ENCODE results near the gene GMPS. TPM values are rescaled to one million over a fixed set of nuclear protein-coding genes. Genes with fewer than 3 reads are reported as not detected.
A peak's percentile ranks its signal among the peaks of the same experiment; 100 is the strongest.

The GMPS gene
- total and polyA plus RNA-seq, 9 of the 15 experiments (the other 6 are each of a cell fraction or from before 2014, with no cell fraction given): 73.7 to 282 (median 156) TPM

DNA sequence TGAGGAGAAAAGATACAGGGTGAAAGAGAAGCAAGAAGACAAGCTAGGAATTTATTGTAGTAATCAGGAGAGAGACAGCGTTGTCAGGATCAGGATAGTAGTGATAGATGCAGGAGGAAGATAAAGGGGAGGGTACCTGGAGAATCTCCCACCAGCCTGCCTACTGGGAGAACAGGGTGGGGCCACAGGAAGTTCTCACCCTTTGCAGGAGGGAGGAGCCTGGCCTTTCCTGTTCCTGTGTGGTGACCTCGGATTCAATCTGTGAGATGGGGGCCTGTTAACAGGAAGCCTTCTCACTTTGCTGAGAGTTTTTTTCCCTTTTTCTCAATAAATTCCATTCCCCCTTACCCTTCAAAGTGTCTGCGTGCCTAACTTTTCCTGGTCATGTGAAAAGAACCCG lies 37.6 kb downstream of the GMPS start:
- BruUV-seq (replicated peaks): no TSS peak
- Histone ChIP-seq H4K20me1 (replicated peaks; ENCODE audit: control insufficient read depth, insufficient read depth, low read length) (no peaks in the 10 kb centered on the region), H3K9me1 (ENCODE audit: control insufficient read depth, insufficient read depth, low read length) (no peaks in the 10 kb centered on the region), H3K9me3 (replicated peaks; ENCODE audit: control insufficient read depth, insufficient read depth, low read depth, low read length) (no peaks in the 10 kb centered on the region), H3K9ac (ENCODE audit: insufficient read depth in 1 of 2, low read depth in 2 of 2, low read length in 2 of 2) (no peak overlapping the region), H3K4me2 (ENCODE audit: insufficient read depth, low read length) (no peak overlapping the region), H3K36me3 (ENCODE audit: control insufficient read depth, insufficient read depth, low read length) (peaks cover 96% of the 10 kb centered on the region), H3K4me1 (replicated peaks in 1 of 2; ENCODE audit: control insufficient read depth in 2 of 2, insufficient read depth in 2 of 2, low read length in 2 of 2) (no peaks in the 10 kb centered on the region; a peak in 1 of 5 replicates), H3K27ac (ENCODE audit: extremely low read depth, low read depth, low read length) (no peak overlapping the region), H3K4me3 (no peak overlapping the region), H2AFZ (ENCODE audit: low read depth, low read length) (no peak overlapping the region), H3K79me2 (ENCODE audit: control insufficient read depth, insufficient read depth, low read length) (peaks cover 2% of the 10 kb centered on the region; the same call in 2 of the 3 replicates), H3K27me3 (ENCODE audit: control insufficient read depth in 2 of 2, insufficient read depth in 2 of 2, low read length in 2 of 2) (no peaks in the 10 kb centered on the region)
- WGBS (ENCODE audit: insufficient coverage, low coverage, missing lambda C conversion rate): 50% methylated on average over 4 of the region's 4 CpGs
- DNase-seq (ENCODE audit: extremely low read depth in 1 of 4, low spot score in 3 of 4) (no peak), ATAC-seq (peak; percentile 64), FAIRE-seq (no peak)
- ChIA-PET POLR2A (no interaction called here), CTCF (ENCODE audit: low intra/inter-chr PET ratio) (no interaction called here)
- in situ Hi-C loops (cut with MboI) (no loop called here), intact Hi-C loops (cut with micrococcal nuclease) (no loop called here)
- TF ChIP-seq HLTF (IDR thresholded peaks at IDR 0.05): no peak
- TF ChIP-seq ERF (CRISPR knock-in tag; IDR thresholded peaks at IDR 0.05): no peak
- no peak for TF ChIP-seq ZNF695 (CRISPR knock-in tag; IDR thresholded peaks at IDR 0.05)
- no peak for TF ChIP-seq TEAD4 (IDR thresholded peaks at IDR 0.05; ENCODE audit: low read length)
- TF ChIP-seq TEAD4 (CRISPR knock-in tag; IDR thresholded peaks at IDR 0.05; ENCODE audit: borderline replicate concordance): no peak
- no peak for TF ChIP-seq NR2C2 (CRISPR knock-in tag; IDR thresholded peaks at IDR 0.05)
- TF ChIP-seq NR2C2 (tag; IDR thresholded peaks at IDR 0.05): peak; percentile 44; the same call in 1 of the 2 replicates
- TF ChIP-seq XRCC5 (IDR thresholded peaks at IDR 0.05; ENCODE audit: low read depth, low read length): no peak
- no peak for TF ChIP-seq NFATC3 (IDR thresholded peaks at IDR 0.05)
- TF ChIP-seq, protein P1, sequence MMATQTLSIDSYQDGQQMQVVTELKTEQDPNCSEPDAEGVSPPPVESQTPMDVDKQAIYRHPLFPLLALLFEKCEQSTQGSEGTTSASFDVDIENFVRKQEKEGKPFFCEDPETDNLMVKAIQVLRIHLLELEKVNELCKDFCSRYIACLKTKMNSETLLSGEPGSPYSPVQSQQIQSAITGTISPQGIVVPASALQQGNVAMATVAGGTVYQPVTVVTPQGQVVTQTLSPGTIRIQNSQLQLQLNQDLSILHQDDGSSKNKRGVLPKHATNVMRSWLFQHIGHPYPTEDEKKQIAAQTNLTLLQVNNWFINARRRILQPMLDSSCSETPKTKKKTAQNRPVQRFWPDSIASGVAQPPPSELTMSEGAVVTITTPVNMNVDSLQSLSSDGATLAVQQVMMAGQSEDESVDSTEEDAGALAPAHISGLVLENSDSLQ (IDR thresholded peaks at IDR 0.05): no peak
- no peak for TF ChIP-seq E2F6 (IDR thresholded peaks at IDR 0.05; ENCODE audit: borderline replicate concordance in 1 of 2, extremely low read depth in 1 of 2, insufficient read depth in 1 of 2, insufficient read length in 1 of 2, low read depth in 1 of 2, low read length in 1 of 2, poor library complexity in 1 of 2, severe bottlenecking in 1 of 2)
- TF ChIP-seq NUFIP1 (IDR thresholded peaks at IDR 0.05; ENCODE audit: partially characterized antibody): no peak
- TF ChIP-seq E4F1 (CRISPR knock-in tag; IDR thresholded peaks at IDR 0.05; ENCODE audit: borderline replicate concordance): no peak
- TF ChIP-seq CGGBP1 (CRISPR knock-in tag; IDR thresholded peaks at IDR 0.05): no peak
- TF ChIP-seq CSDE1 (IDR thresholded peaks at IDR 0.05): no peak
- TF ChIP-seq MAFG (tag; conservative IDR thresholded peaks at IDR 0.05): no peak
- peak; percentile 23; the same call in 1 of the 2 replicates for TF ChIP-seq NR2C1 (IDR thresholded peaks at IDR 0.05)
- TF ChIP-seq NR2C1 (tag; IDR thresholded peaks at IDR 0.05): no peak
- TF ChIP-seq CBX5 (IDR thresholded peaks at IDR 0.05; ENCODE audit: borderline replicate concordance, low read depth): no peak
- 0 out of 2 replicates have a peak, but pooled peaks have one; percentile 30 for TF ChIP-seq GABPA (tag; conservative IDR thresholded peaks at IDR 0.05; ENCODE audit: low read depth)
- no peak for TF ChIP-seq RBM14 (IDR thresholded peaks at IDR 0.05; ENCODE audit: borderline replicate concordance, insufficient read depth, low read depth, low read length)

Measured in K562 (cell line).